HAP-1 (cell line): Measurements from ENCODE around the gene OPN5.
"Not testable (repeated sequence)": the region's sequence is repeated elsewhere in the genome, so short reads cannot be mapped to it uniquely, and the experiment has no call there.

Experiments used
- DNase-seq, 2 experiments: peaks; one replicate each; pipeline ENCODE4 v3.0.0-alpha.2; 2016 to 2020; ENCODE audit warnings: low spot score in 2 of 2
- H3K27me3 ChIP-seq: fragments of 250-450 bp; sonication (Bioruptor Pico); 2 replicates; pipeline ENCODE4 v1.5.1; 2020; ENCODE audit warnings: low read depth, mild to moderate bottlenecking, moderate library complexity
- H3K36me3 ChIP-seq: fragments of 250-450 bp; sonication (Bioruptor Pico); replicated peaks from 2 replicates; pipeline ENCODE4 v1.5.1; 2020; ENCODE audit warnings: mild to moderate bottlenecking
- H3K4me1 ChIP-seq: fragments of 250-450 bp; sonication (Bioruptor Pico); 2 replicates; pipeline ENCODE4 v1.5.1; 2020; ENCODE audit warnings: mild to moderate bottlenecking
- H3K4me3 ChIP-seq: fragments of 250-450 bp; sonication (Bioruptor Pico); 2 replicates; pipeline ENCODE4 v1.5.1; 2020; ENCODE audit warnings: mild to moderate bottlenecking, moderate library complexity
- H3K9me3 ChIP-seq: fragments of 250-450 bp; sonication (Bioruptor Pico); 2 replicates; pipeline ENCODE4 v1.5.1; 2020; ENCODE audit warnings: mild to moderate bottlenecking, moderate library complexity
- in situ Hi-C: fragments of 300-500 bp; cut with MboI; formaldehyde crosslinking; loops from 3 replicates; pipeline ENCODE4 v1.14.3; 2020; ENCODE audit warnings: low sequenced_read_pairs, inconsistent platforms, mixed read lengths

Gene OPN5

GRCh38 chr6:47781732-47782131 lies at the start of gene OPN5:
Gene OPN5, plus strand, starts transcription at chr6:47782032. Its CDS starts 35 bp downstream, at chr6:47782067.
- no peak within 1 kb of the TSS for H3K4me3 ChIP-seq
- no peaks in the 10 kb centered on the region for H3K9me3 ChIP-seq
- H3K4me1 ChIP-seq = no peaks in the 10 kb centered on the region
- in situ Hi-C loops = loop anchor here (10.0 to 25.0 kb wide), 2 partner anchors 983 to 1631 kb away; no protein-coding TSS in a partner anchor
- H3K27me3 ChIP-seq = peaks cover 13% of the 10 kb centered on the region
- no peak for DNase-seq
- H3K36me3 ChIP-seq = no peaks in the 10 kb centered on the region

GRCh38 chr6:47733879-47734558 lies 47.8 kb upstream of the OPN5 start:
- H3K9me3 ChIP-seq = no peaks in the 10 kb centered on the region
- H3K4me1 ChIP-seq = peaks cover 18% of the 10 kb centered on the region
- no peaks in the 10 kb centered on the region for H3K36me3 ChIP-seq
- no peak overlapping the region for H3K4me3 ChIP-seq
- DNase-seq = no peak
- H3K27me3 ChIP-seq = no peaks in the 10 kb centered on the region
- in situ Hi-C loops = no loop called here

- Histone ChIP-seq H3K4me3 (no peak overlapping the region), H3K27me3 (no peaks in the 10 kb centered on the region), H3K36me3 (no peaks in the 10 kb centered on the region), H3K9me3 (no peaks in the 10 kb centered on the region), H3K4me1 (peaks cover 18% of the 10 kb centered on the region)
- peak in 1 of 2 experiments; percentile 51 for DNase-seq
- in situ Hi-C loops = no loop called here
Observed at GRCh38 chr6:47734831-47735481, 46.9 kb upstream of the OPN5 start.

GRCh38 chr6:47736083-47736700 lies 45.6 kb upstream of the OPN5 start:
- in situ Hi-C loops = no loop called here
- H3K27me3 ChIP-seq = no peaks in the 10 kb centered on the region
- H3K9me3 ChIP-seq = no peaks in the 10 kb centered on the region
- H3K4me3 ChIP-seq = no peak overlapping the region
- H3K4me1 ChIP-seq = peaks cover 22% of the 10 kb centered on the region
- no peaks in the 10 kb centered on the region for H3K36me3 ChIP-seq
- DNase-seq = no peak

- peaks cover 23% of the 10 kb centered on the region for H3K4me1 ChIP-seq
Observed at GRCh38 chr6:47737406-47737805, 44.4 kb upstream of the OPN5 start.

GRCh38 chr6:47740714-47741113 lies 41.1 kb upstream of the OPN5 start:
- H3K27me3 ChIP-seq = no peaks in the 10 kb centered on the region
- H3K4me3 ChIP-seq = no peak overlapping the region
- no peaks in the 10 kb centered on the region for H3K36me3 ChIP-seq
- peaks cover 9% of the 10 kb centered on the region for H3K4me1 ChIP-seq
- DNase-seq = no peak
- in situ Hi-C loops = no loop called here
- no peaks in the 10 kb centered on the region for H3K9me3 ChIP-seq

More at GRCh38 chr6:47737406-47737805, 44.4 kb upstream of the OPN5 start:
- no peaks in the 10 kb centered on the region for H3K27me3 ChIP-seq
- no peaks in the 10 kb centered on the region for H3K36me3 ChIP-seq
- in situ Hi-C loops = no loop called here
- no peak for DNase-seq
- H3K9me3 ChIP-seq = no peaks in the 10 kb centered on the region
- H3K4me3 ChIP-seq = no peak overlapping the region

- no peaks in the 10 kb centered on the region for H3K9me3 ChIP-seq
- no peaks in the 10 kb centered on the region for H3K27me3 ChIP-seq
- H3K4me1 ChIP-seq = peaks cover 5% of the 10 kb centered on the region; the same call in 1 of the 2 replicates
- no peaks in the 10 kb centered on the region for H3K36me3 ChIP-seq
- no peak for DNase-seq
- H3K4me3 ChIP-seq = no peak overlapping the region
- in situ Hi-C loops = no loop called here
Observed at GRCh38 chr6:47741807-47742206, 40.0 kb upstream of the OPN5 start.

GRCh38 chr6:47743744-47744143 lies 38.1 kb upstream of the OPN5 start:
- Histone ChIP-seq H3K9me3 (no peaks in the 10 kb centered on the region), H3K4me3 (no peak overlapping the region), H3K27me3 (no peaks in the 10 kb centered on the region), H3K4me1 (peaks cover 5% of the 10 kb centered on the region; the same call in 1 of the 2 replicates), H3K36me3 (no peaks in the 10 kb centered on the region)
- DNase-seq = no peak
- in situ Hi-C loops = no loop called here

GRCh38 chr6:47745269-47745668 lies 36.6 kb upstream of the OPN5 start:
- H3K9me3 ChIP-seq, H3K4me1 ChIP-seq, H3K27me3 ChIP-seq, H3K36me3 ChIP-seq, H3K4me3 ChIP-seq, in situ Hi-C loops, DNase-seq: not testable (repeated sequence)

GRCh38 chr6:47749757-47750156 lies 32.1 kb upstream of the OPN5 start:
- no peaks in the 10 kb centered on the region for H3K27me3 ChIP-seq
- in situ Hi-C loops = no loop called here
- H3K4me1 ChIP-seq = no peaks in the 10 kb centered on the region
- H3K9me3 ChIP-seq = no peaks in the 10 kb centered on the region
- H3K36me3 ChIP-seq = no peaks in the 10 kb centered on the region
- DNase-seq = no peak
- no peak overlapping the region for H3K4me3 ChIP-seq

GRCh38 chr6:47752801-47753200 lies 29.0 kb upstream of the OPN5 start:
- in situ Hi-C loops = no loop called here
- no peaks in the 10 kb centered on the region for H3K4me1 ChIP-seq
- H3K9me3 ChIP-seq = no peaks in the 10 kb centered on the region
- no peak overlapping the region for H3K4me3 ChIP-seq
- DNase-seq = no peak
- H3K27me3 ChIP-seq = no peaks in the 10 kb centered on the region
- H3K36me3 ChIP-seq = no peaks in the 10 kb centered on the region

- H3K27me3 ChIP-seq = no peaks in the 10 kb centered on the region
- no peaks in the 10 kb centered on the region for H3K9me3 ChIP-seq
- in situ Hi-C loops = no loop called here
- H3K4me3 ChIP-seq = no peak overlapping the region
- DNase-seq = no peak
- H3K4me1 ChIP-seq = no peaks in the 10 kb centered on the region
- no peaks in the 10 kb centered on the region for H3K36me3 ChIP-seq
Observed at GRCh38 chr6:47759364-47759763, 22.5 kb upstream of the OPN5 start.

GRCh38 chr6:47762502-47762901 lies 19.3 kb upstream of the OPN5 start:
- H3K36me3 ChIP-seq = no peaks in the 10 kb centered on the region
- in situ Hi-C loops = no loop called here
- no peak for DNase-seq
- H3K27me3 ChIP-seq = 0 out of 2 replicates have a peak, but pooled peaks cover 3% of the 10 kb centered on the region
- no peaks in the 10 kb centered on the region for H3K9me3 ChIP-seq
- no peaks in the 10 kb centered on the region for H3K4me1 ChIP-seq
- no peak overlapping the region for H3K4me3 ChIP-seq

GRCh38 chr6:47766445-47766844 lies 15.4 kb upstream of the OPN5 start:
- Histone ChIP-seq H3K27me3 (0 out of 2 replicates have a peak, but pooled peaks cover 3% of the 10 kb centered on the region), H3K4me3 (no peak overlapping the region), H3K36me3 (no peaks in the 10 kb centered on the region), H3K9me3 (no peaks in the 10 kb centered on the region), H3K4me1 (no peaks in the 10 kb centered on the region)
- DNase-seq = no peak
- in situ Hi-C loops = no loop called here
